ENCODE measurements around the gene SMG1.
"Not testable (repeated sequence)": the region's sequence is repeated elsewhere in the genome, so short reads cannot be mapped to it uniquely, and the experiment has no call there.

Gene SMG1

DNA sequence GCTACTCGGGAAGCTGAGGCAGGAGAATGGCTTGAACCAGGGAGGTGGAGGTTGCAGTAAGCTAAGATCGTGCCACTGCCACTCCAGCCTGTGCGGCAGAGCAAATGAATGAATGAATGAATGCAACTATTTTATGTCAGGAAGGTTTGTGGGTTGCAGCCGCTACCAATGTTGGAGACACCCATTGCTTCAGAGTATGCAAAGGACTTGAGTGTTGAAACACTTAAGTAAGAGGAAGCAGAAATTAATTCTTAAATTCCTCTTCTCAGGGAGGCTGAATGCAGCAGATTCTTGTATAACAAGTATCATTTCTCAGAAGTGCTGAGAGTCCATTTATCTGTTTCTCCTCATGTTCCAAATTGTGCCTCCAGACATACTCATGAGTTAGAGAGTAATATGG lies 151.6 kb downstream of the SMG1 start:
- not testable (repeated sequence) for H3K9ac ChIP-seq (ENCODE audit: low read depth in 1 of 2, low read length in 2 of 2); H3K9me3 ChIP-seq (ENCODE audit: control insufficient read depth in 2 of 2, low read length in 2 of 2); H3K4me1 ChIP-seq (ENCODE audit: control insufficient read depth in 2 of 2, insufficient read depth in 2 of 2, low read length in 2 of 2); H3K4me3 ChIP-seq (ENCODE audit: low read length in 2 of 2); H3K27ac ChIP-seq (ENCODE audit: low read depth in 2 of 2, low read length in 2 of 2); H3K27me3 ChIP-seq (ENCODE audit: control insufficient read depth in 2 of 2, insufficient read depth in 2 of 2, low read length in 2 of 2); H3K36me3 ChIP-seq (ENCODE audit: control insufficient read depth in 2 of 2, insufficient read depth in 2 of 2, low read length in 2 of 2)

DNA sequence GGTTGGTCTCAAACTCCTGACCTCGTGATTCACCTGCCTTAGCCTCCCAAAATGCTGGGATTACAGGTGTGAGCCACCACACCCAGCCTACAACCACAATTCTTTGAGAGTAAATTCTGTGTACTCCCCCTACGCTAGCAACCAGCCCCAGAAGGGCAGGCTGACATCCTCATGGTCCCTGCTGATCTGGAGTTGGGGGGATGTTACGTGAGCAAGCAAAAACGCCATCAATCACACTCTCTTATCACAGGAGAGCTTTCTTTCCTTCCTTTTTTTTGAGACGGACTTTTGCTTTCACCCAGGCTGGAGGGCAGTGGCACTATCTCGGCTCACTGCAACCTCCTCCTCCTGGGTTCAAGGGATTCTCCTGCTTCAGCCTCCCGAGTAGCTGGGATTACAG lies 154.0 kb downstream of the SMG1 start:
- not testable (repeated sequence) for H3K9me3 ChIP-seq (ENCODE audit: control insufficient read depth in 2 of 2, low read length in 2 of 2); H3K27me3 ChIP-seq (ENCODE audit: control insufficient read depth in 2 of 2, insufficient read depth in 2 of 2, low read length in 2 of 2)

DNA sequence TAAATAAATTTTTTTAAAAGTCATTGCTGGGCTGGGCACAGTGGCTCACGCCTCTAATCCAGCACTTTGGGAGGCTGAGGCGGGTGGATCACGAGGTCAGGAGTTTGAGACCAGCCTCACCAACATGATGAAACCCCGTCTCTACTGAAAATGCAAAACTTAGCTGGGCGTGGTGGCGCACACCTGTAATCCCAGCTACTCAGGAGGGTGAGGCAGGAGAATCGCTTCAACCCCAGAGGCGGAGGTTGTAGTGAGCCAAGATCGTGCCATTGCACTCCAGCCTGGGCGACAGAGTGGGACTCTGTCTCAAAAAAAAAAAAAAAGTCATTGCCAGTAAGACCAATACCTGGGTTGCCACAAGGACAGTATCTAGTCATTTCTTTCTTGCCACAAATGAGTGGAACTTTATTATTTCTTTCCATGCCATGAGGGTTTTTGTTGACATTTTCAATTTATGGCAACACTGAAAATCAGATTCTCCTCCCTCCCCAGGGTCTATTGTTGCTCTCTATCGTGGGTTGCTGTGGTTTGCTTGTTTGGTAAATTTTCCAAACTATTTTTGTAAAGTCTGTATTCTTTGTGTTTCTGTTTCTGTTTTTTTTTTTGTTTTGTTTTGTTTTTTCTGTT lies 155.8 kb downstream of the SMG1 start:
- not testable (repeated sequence) for H3K9ac ChIP-seq (ENCODE audit: low read depth in 1 of 2, low read length in 2 of 2); H3K9me3 ChIP-seq (ENCODE audit: control insufficient read depth in 2 of 2, low read length in 2 of 2); H3K4me1 ChIP-seq (ENCODE audit: control insufficient read depth in 2 of 2, insufficient read depth in 2 of 2, low read length in 2 of 2); H3K36me3 ChIP-seq (ENCODE audit: control insufficient read depth in 2 of 2, insufficient read depth in 2 of 2, low read length in 2 of 2); H3K4me3 ChIP-seq (ENCODE audit: low read length in 2 of 2); H3K27me3 ChIP-seq (ENCODE audit: control insufficient read depth in 2 of 2, insufficient read depth in 2 of 2, low read length in 2 of 2); H3K27ac ChIP-seq (ENCODE audit: low read depth in 2 of 2, low read length in 2 of 2)

More for the DNA sequence above, 154.0 kb downstream of the SMG1 start:
- H3K4me3 ChIP-seq (ENCODE audit: low read length in 2 of 2); H3K27ac ChIP-seq (ENCODE audit: low read depth in 2 of 2, low read length in 2 of 2); H3K4me1 ChIP-seq (ENCODE audit: control insufficient read depth in 2 of 2, insufficient read depth in 2 of 2, low read length in 2 of 2); H3K36me3 ChIP-seq (ENCODE audit: control insufficient read depth in 2 of 2, insufficient read depth in 2 of 2, low read length in 2 of 2); H3K9ac ChIP-seq (ENCODE audit: low read depth in 1 of 2, low read length in 2 of 2): not testable (repeated sequence)

DNA sequence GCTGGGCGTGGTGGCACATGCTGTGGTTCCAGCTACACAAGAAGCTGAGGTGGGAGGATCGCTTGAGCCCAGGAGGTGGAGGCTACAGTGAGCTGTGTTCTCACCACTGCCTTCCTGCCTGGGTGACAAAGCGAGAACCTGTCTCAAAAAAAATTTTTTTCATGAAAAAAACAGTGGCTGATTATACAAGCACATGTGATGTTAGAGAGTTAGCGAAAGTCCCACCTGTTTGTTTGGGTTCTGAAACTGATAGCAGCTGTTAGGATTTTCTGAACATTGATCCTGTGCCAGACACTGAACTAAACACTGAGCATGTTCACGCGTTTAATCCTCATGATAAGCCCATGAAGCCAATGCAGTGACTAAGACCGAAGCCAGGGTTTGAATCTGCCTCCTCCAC lies 159.0 kb downstream of the SMG1 start:
- not testable (repeated sequence) for H3K36me3 ChIP-seq (ENCODE audit: control insufficient read depth in 2 of 2, insufficient read depth in 2 of 2, low read length in 2 of 2); H3K9ac ChIP-seq (ENCODE audit: low read depth in 1 of 2, low read length in 2 of 2); H3K4me3 ChIP-seq (ENCODE audit: low read length in 2 of 2); H3K4me1 ChIP-seq (ENCODE audit: control insufficient read depth in 2 of 2, insufficient read depth in 2 of 2, low read length in 2 of 2); H3K9me3 ChIP-seq (ENCODE audit: control insufficient read depth in 2 of 2, low read length in 2 of 2); H3K27me3 ChIP-seq (ENCODE audit: control insufficient read depth in 2 of 2, insufficient read depth in 2 of 2, low read length in 2 of 2); H3K27ac ChIP-seq (ENCODE audit: low read depth in 2 of 2, low read length in 2 of 2)

DNA sequence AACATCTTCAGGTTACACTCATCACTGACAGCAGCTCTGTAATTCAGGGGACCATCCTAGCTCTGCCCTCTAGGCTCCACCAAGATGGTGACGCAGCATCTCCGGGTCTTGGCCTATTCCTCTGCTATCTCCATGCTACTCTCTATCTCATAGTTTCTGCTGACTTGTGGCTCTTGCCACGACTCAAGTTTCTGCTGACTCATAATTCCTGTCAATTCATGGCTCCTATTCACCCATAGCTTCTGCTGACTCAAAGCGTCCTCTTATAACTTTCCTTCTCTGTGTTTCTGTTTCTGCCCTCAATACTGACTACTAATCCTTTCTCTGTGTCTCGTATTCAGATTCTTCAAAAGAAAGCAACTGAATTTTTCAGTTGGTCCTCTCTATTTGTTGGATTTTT lies 163.5 kb downstream of the SMG1 start:
- H3K27me3 ChIP-seq (ENCODE audit: control insufficient read depth in 2 of 2, insufficient read depth in 2 of 2, low read length in 2 of 2); H3K36me3 ChIP-seq (ENCODE audit: control insufficient read depth in 2 of 2, insufficient read depth in 2 of 2, low read length in 2 of 2); H3K9ac ChIP-seq (ENCODE audit: low read depth in 1 of 2, low read length in 2 of 2); H3K9me3 ChIP-seq (ENCODE audit: control insufficient read depth in 2 of 2, low read length in 2 of 2); H3K4me1 ChIP-seq (ENCODE audit: control insufficient read depth in 2 of 2, insufficient read depth in 2 of 2, low read length in 2 of 2); H3K4me3 ChIP-seq (ENCODE audit: low read length in 2 of 2); H3K27ac ChIP-seq (ENCODE audit: low read depth in 2 of 2, low read length in 2 of 2): not testable (repeated sequence)

DNA sequence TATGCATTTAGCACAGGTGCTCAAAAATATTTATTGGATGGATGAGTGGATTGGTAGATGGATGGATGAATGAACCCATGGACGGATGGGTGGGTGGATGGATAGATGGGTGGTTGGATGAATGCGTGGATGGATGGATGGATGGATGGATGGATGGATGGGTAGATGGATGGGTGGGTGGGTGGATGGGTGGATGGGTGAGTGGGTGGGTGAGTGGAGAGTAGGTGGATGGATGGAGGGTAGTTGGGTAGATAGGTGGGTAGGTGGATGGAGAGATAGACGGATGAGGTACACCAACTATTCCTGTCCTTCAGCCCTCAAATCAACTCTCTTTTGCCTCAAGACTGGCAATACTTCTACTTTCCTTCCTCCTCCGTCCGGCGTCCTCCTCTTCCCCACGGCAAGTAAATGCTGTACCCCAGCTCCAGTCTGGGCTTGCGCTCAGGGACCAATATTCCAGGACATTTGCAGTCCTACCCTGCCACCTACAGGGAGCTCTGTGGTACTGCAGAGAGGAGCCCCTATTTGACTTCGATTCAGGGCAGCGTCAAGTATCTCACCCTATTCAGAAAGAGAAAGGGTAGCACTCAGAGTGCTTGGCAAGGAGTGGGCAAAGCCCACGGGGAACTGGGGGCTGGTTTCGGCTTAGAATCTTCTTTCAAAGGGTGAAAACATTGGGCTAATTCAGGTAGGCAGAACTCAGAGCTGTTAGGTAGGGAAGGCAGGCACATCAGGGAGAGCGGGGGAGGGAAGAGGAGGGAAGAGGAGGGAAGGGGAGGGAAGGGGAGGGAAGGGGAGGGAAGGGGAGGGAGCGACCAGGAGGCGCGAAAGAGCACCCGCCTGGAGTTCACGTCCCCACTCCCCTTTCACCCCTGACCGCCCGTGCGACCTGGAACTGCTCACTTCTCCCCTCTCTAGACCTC lies 166.3 kb downstream of the SMG1 start:
- not testable (repeated sequence) for H3K36me3 ChIP-seq (ENCODE audit: control insufficient read depth in 2 of 2, insufficient read depth in 2 of 2, low read length in 2 of 2); H3K4me1 ChIP-seq (ENCODE audit: control insufficient read depth in 2 of 2, insufficient read depth in 2 of 2, low read length in 2 of 2); H3K9me3 ChIP-seq (ENCODE audit: control insufficient read depth in 2 of 2, low read length in 2 of 2); H3K4me3 ChIP-seq (ENCODE audit: low read length in 2 of 2); H3K27me3 ChIP-seq (ENCODE audit: control insufficient read depth in 2 of 2, insufficient read depth in 2 of 2, low read length in 2 of 2); H3K27ac ChIP-seq (ENCODE audit: low read depth in 2 of 2, low read length in 2 of 2); H3K9ac ChIP-seq (ENCODE audit: low read depth in 1 of 2, low read length in 2 of 2)

DNA sequence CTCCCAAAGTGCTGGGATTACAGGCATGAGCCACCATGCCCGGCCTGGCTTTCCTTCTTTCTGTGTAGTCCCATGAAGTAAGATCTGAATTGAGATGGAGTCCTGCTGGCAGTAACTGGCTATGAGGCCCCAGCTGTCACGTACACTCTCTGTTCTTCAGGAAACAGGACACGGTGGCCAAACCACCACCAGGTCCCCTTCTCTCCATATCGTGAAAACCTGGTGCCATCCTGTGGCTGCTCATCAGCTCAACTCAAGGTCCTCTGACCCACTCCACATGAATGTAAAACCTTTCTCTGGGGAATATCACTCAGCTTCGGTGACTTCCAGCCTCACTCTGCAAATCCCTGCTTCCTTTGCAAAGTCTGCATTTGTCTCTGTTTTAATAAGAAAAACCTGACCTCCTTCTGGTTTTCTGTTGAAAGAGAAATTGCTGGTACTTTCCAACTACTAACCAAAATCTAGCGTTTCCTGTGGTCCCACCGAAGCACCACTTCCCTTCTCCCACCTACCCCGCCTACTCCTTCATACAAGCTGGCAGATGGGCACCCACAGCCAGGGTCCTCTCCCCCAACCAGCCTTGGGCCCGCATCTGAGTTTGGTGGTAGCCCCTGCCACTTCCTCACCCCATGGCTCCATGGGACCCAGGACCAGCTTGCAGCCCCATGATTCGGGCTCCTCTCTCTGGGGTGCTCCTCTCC lies 168.1 kb downstream of the SMG1 start:
- not testable (repeated sequence) for H3K9me3 ChIP-seq (ENCODE audit: control insufficient read depth in 2 of 2, low read length in 2 of 2)

DNA sequence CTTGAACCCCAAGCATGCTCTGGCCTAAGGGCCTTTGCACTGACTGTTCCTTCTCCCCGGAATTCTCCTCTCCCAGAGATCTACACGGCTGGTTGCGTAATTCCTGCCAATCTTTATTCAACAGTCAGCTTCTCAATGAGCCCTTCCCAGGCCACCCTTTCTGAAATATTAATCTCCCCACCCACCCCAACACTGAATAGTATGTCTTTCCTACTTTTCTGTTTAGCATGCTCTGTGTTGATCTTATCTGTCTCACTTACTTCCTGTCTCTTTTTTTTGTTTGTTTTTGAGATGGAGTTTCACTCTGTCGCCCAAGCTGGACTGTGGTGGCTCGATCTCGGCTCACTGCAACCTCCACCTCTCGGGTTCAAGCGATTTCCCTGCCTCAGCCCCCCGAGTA lies 169.6 kb downstream of the SMG1 start:
- H3K36me3 ChIP-seq (ENCODE audit: control insufficient read depth in 2 of 2, insufficient read depth in 2 of 2, low read length in 2 of 2); H3K27ac ChIP-seq (ENCODE audit: low read depth in 2 of 2, low read length in 2 of 2); H3K9ac ChIP-seq (ENCODE audit: low read depth in 1 of 2, low read length in 2 of 2); H3K4me3 ChIP-seq (ENCODE audit: low read length in 2 of 2); H3K9me3 ChIP-seq (ENCODE audit: control insufficient read depth in 2 of 2, low read length in 2 of 2); H3K4me1 ChIP-seq (ENCODE audit: control insufficient read depth in 2 of 2, insufficient read depth in 2 of 2, low read length in 2 of 2); H3K27me3 ChIP-seq (ENCODE audit: control insufficient read depth in 2 of 2, insufficient read depth in 2 of 2, low read length in 2 of 2): not testable (repeated sequence)

More for the DNA sequence above, 168.1 kb downstream of the SMG1 start:
- H3K27ac ChIP-seq (ENCODE audit: low read depth in 2 of 2, low read length in 2 of 2); H3K4me3 ChIP-seq (ENCODE audit: low read length in 2 of 2); H3K27me3 ChIP-seq (ENCODE audit: control insufficient read depth in 2 of 2, insufficient read depth in 2 of 2, low read length in 2 of 2); H3K9ac ChIP-seq (ENCODE audit: low read depth in 1 of 2, low read length in 2 of 2); H3K36me3 ChIP-seq (ENCODE audit: control insufficient read depth in 2 of 2, insufficient read depth in 2 of 2, low read length in 2 of 2); H3K4me1 ChIP-seq (ENCODE audit: control insufficient read depth in 2 of 2, insufficient read depth in 2 of 2, low read length in 2 of 2): not testable (repeated sequence)

Measured in mucosa of rectum (tissue), 2 donors.